Adrenal gland (tissue), 5 donors: ENCODE measurements around the gene ZNF516.

Experiments used
- POLR2A ChIP-seq, 2 donors: fragments of 450-650 bp; IDR thresholded peaks; one replicate each; pipeline ENCODE4 v1.6.1; 2017; ENCODE audit warnings: antibody characterized with exemption in 2 of 2, mild to moderate bottlenecking in 2 of 2, moderate library complexity in 1 of 2
- TF ChIP-seq, protein P1 (sequence below), 6 experiments: fragments of 450-650 bp in 4 of 6; fragments of 200-600 bp in 2 of 6; sonication (generic) in 1 of 6; IDR thresholded peaks; 1 replicate in 5 of 6; 2 replicates in 1 of 6; pipeline versions ENCODE4 v1.5.1 to v1.8.0; 2016 to 2021; ENCODE audit warnings: antibody characterized with exemption in 6 of 6, mild to moderate bottlenecking in 2 of 6, moderate library complexity in 1 of 6
- donor health status: DM: no; HTN: no; CAD: no.

DNA sequence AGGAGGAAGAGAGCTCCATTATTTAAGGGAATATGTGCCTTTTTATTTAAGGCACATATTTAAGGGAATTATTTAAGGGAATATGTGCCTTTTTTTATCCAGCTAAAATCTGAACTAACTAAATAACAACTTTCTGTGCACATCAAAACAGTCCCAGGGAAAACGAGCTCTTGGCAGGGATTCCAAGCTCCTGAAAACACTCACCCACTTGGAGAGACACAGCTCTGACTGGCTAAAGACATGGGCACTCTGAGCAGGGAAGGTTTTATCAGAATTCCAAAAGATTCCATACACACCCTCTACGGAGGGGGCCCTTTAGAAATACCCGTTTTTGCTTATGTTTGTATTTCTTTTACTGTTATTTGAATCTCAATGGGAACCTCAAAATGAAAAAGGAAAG lies 181.0 kb downstream of the ZNF516 start:
- TF ChIP-seq, protein P1, sequence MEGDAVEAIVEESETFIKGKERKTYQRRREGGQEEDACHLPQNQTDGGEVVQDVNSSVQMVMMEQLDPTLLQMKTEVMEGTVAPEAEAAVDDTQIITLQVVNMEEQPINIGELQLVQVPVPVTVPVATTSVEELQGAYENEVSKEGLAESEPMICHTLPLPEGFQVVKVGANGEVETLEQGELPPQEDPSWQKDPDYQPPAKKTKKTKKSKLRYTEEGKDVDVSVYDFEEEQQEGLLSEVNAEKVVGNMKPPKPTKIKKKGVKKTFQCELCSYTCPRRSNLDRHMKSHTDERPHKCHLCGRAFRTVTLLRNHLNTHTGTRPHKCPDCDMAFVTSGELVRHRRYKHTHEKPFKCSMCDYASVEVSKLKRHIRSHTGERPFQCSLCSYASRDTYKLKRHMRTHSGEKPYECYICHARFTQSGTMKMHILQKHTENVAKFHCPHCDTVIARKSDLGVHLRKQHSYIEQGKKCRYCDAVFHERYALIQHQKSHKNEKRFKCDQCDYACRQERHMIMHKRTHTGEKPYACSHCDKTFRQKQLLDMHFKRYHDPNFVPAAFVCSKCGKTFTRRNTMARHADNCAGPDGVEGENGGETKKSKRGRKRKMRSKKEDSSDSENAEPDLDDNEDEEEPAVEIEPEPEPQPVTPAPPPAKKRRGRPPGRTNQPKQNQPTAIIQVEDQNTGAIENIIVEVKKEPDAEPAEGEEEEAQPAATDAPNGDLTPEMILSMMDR (IDR thresholded peaks at IDR 0.05) = no peak
- TF ChIP-seq POLR2A (IDR thresholded peaks at IDR 0.05) = no peak
